NT2/D1 (cell line): ENCODE data around the gene CRADD.

Experiments used
- SUZ12 ChIP-seq: IDR thresholded peaks from 2 replicates; pipeline ENCODE4 v1.6.1; 2011; ENCODE audit not compliant: insufficient read length, insufficient read depth; ENCODE audit errors: extremely low read depth
- YY1 ChIP-seq: IDR thresholded peaks from 2 replicates; pipeline ENCODE4 v1.6.1; 2011; ENCODE audit not compliant: insufficient read length, insufficient read depth
- ZNF274 ChIP-seq: IDR thresholded peaks from 2 replicates; pipeline ENCODE4 v1.6.1; 2011; ENCODE audit warnings: mild to moderate bottlenecking, low read depth, low read length

DNA sequence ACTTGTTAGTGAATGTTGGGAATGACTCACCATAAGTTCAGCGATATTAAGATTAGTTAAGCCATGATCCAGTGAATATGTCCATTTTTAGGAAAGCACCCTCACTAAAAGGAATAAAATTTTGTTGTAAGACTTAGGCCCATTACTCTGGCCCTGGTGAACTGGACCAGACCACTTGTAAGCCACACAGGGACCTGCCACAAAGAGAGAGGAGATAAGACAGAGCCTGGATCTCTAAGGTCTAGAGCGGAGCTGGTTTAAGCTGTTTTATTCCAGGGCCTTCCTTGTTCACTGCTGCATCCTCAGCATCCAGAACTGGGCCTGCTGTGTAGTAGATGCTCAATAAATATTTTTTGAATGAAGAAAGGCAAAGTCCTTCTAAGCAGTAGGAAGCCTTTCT lies 79.1 kb downstream of the CRADD start:
- no peak for TF ChIP-seq ZNF274
- no peak for TF ChIP-seq YY1
- TF ChIP-seq SUZ12: no peak
